GM18861 (cell line): Measurements from ENCODE around the gene CCL22.
"Not testable (repeated sequence)": the region's sequence is repeated elsewhere in the genome, so short reads cannot be mapped to it uniquely, and the experiment has no call there.

Experiments
- ATAC-seq: cut with Tn5 transposase; IDR thresholded peaks from one replicate; pipeline ENCODE4 v1.9.1; 2021; ENCODE audit not compliant: unreplicated experiment

CCL22 gene, protein sequence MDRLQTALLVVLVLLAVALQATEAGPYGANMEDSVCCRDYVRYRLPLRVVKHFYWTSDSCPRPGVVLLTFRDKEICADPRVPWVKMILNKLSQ

GRCh38 chr16:57358527-57359095, at the start of gene CCL22:
CCL22 (plus strand) TSS chr16:57358783; CDS start chr16:57358817, 34 bp downstream.
- no peak for ATAC-seq

GRCh38 chr16:57310801-57311200, 47.8 kb upstream of the CCL22 start:
- no peak for ATAC-seq

DNA sequence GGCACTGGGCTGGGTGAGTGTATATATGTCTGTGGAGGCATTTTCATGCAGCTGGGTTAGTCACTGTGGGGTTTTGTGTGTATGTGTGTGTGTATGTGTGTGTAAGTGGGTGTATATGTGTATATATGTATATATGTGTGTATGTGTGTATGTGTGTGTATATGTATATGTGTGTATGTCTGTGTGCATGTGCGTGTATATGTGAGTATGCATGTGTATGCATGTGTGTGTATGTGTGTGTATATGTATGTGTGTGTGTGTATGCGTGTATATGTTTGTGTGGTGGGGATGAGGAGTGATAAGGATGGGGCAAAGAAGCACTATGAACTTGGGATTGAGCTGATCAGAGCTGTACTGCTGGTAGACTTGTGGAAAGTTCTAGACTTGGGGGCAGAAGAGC, 45.1 kb upstream of the CCL22 start:
- ATAC-seq = no peak

GRCh38 chr16:57314161-57314785, 44.3 kb upstream of the CCL22 start:
- ATAC-seq = no peak

DNA sequence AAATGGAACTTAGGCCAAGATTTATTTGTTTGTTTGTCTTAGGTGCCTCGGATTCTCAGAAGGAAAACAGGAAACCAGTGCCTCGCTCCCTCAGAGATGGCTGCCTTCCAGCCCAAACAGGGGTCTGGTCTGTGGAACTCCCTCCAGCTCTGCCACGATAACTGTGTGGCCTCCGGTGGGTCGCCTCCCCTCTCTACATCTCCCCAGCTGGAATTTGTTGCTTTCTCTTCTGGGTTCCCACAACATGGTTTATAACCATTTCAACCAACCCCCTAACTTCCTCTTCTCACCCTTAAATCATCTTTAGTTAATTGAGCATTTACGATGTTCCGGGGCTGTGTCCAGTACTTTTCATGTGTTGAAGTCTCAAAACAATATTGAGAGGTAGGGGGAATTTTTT, 43.2 kb upstream of the CCL22 start:
- ATAC-seq = no peak

GRCh38 chr16:57316390-57317017, 42.1 kb upstream of the CCL22 start:
- no peak for ATAC-seq

DNA sequence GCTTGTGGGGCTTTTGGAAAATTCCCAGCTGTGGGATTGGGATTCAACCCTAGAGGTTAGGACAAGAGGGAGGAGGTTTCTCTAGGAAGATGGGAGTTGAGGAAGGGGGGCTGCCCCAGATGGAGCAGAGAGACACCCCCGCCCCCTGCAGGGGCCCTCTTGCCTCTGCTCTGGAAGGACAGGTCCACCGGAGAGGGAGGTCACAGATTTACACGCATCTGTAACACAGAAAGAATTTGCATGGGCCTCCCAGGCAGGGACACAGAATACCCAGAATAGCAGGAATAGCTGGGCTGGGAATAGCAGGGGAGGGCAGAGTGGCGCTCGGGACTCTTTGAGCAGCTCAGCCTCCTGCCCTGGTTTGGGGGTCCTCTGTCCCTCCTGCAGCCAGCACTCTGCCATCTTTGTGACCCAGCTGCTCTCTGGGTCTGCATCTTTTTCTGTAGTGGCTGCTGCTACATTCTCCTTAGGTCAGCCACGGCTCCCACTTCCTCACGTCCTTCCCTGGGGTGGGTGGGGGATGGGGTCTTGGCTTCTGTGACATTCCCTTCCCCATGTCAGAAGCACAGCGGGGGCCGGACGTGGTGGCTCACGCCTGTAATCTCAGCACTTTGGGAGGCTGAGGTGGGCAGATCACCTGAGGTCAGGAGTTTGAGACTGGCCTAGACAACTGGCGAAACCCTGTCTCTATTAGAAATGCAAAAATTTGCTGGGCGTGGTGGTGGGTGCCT, 40.2 kb upstream of the CCL22 start:
- no peak for ATAC-seq

GRCh38 chr16:57319646-57320045, 38.9 kb upstream of the CCL22 start:
- ATAC-seq = no peak

- no peak for ATAC-seq
These were observed 33.8 kb upstream of the CCL22 start for GRCh38 chr16:57324749-57325148.

DNA sequence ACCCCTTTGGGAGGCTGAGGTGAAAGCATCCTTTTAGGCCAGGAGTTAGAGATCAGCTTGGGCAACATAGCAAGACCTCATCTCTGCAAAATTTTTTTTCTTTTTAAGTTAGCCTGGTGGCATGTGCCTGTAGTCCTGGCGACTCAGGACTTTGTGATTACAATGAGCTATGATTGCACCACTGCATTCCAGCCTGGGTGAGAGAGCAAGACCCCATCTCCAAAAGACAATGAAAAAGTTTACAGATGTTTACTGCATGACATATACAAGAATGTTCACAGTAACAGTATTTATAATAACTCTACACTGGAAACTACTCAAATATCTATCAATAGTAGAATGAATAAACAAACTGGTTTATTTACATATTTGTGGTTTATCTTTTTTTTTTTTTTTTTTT, 33.1 kb upstream of the CCL22 start:
- ATAC-seq = no peak

DNA sequence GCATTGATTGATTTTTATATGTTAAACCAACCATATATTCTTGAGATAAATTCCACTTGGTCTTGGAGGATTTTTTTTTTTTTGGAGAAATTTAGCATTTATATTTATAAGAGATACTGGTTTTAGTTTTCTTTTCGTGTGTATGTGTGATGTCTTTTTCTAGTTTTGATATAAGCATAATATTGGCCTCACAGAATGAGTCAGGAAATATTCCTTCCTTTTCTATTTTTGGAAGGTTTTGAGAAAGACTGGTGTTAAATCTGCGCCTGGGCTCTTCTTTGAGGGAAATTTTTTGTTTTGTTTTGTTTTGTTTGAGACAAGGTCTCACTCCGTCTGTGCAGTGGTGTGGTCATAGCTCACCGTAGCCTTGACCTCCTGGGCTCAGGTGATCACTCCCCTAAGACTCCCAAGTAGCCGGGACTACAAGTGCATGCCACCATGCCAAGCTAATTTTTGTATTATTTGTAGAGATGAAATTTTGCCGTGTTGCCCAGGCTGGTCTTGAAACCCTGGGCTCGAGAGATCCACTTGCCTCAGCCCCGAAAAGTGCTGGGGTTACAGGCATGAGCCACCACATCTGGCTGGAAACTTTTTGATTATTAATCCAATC, 28.8 kb upstream of the CCL22 start:
- ATAC-seq = no peak

- ATAC-seq = no peak
These were observed 27.2 kb upstream of the CCL22 start for GRCh38 chr16:57331355-57331754.

DNA sequence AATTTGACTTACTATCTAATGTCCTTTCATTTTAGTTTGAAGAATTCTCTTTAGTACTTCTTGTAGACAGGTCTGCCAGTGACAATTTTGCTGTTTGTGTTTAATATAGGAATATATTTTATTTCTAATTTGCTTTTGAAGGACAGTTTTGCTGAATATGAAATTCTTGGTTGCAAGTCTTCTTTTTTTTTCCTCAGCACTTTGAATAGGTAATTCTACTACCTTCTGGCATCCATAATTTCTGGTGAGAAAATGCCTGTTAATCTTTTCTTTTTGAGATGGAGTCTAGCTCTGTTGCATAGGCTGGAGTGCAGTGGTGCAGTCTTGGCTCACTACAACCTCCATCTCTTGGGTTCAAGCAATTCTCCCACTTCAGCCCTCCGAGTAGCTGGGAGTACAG, 25.2 kb upstream of the CCL22 start:
- no peak for ATAC-seq

- ATAC-seq = no peak
These were observed 23.2 kb upstream of the CCL22 start for GRCh38 chr16:57335366-57335765.

DNA sequence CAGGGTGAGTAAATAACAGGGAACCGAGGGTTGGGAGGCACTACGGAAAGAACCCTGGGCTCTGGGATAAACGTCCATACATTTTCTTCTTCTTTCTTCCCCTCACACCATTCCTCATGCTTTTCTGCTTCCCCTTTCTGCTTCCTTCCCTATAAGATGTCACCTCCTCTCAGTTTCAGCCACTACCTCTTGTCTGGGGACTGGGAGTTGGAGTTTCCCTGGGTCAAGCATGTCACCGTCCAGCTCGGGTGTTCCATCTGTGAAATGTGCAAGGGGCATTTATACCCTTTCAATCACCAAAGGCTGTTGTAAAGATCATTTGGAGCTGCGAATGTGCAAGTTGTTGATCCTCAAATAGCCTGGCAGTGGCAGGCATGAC, 17.5 kb upstream of the CCL22 start:
- no peak for ATAC-seq

- no peak for ATAC-seq
These were observed 16.9 kb upstream of the CCL22 start for GRCh38 chr16:57341441-57342303.

GRCh38 chr16:57342606-57343005, 16.0 kb upstream of the CCL22 start:
- ATAC-seq = not testable (repeated sequence)

- no peak for ATAC-seq
These were observed 15.4 kb upstream of the CCL22 start for GRCh38 chr16:57343221-57343620.

- not testable (repeated sequence) for ATAC-seq
These were observed 14.5 kb upstream of the CCL22 start for GRCh38 chr16:57344094-57344493.

DNA sequence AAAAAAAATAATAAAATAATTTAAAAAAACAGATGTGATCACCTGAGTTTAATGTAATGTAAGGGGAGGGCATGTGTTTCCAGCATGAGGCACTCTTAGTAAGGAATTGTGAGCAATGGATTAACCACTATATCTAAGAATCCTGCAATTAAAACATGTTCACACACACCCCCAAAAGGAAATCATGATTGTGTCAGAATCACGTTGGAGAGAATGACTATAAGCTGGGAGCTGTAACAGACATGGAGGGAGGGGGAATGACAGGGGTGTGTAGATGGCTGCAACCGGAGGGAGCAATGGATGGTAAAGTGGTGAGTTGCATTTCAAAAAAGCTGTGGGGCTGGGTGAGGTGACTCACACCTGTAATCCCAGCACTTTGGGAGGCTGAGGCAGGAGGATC, 13.6 kb upstream of the CCL22 start:
- no peak for ATAC-seq
